Lower lobe of right lung (tissue), 2 donors: ENCODE results near the gene FAM171A2. TPM values are rescaled to one million over a fixed set of nuclear protein-coding genes. Genes with fewer than 3 reads are reported as not detected.
"Not testable (repeated sequence)": the region's sequence is repeated elsewhere in the genome, so short reads cannot be mapped to it uniquely, and the experiment has no call there.

ENCODE experiments used
- ATAC-seq, 2 donors: fragments of 200-7000 bp; cut with Tn5 transposase; one replicate each; pipeline ENCODE4 v1.9.1; 2020 to 2022; ENCODE audit warnings: mild to moderate bottlenecking in 2 of 2, moderate library complexity in 2 of 2
- DNase-seq: peaks from one replicate; pipeline ENCODE4 v3.0.0-alpha.2; 2020
- H3K27ac ChIP-seq: fragments of 200-600 bp; one replicate; pipeline ENCODE4 v1.8.0; 2022
- H3K27me3 ChIP-seq: fragments of 200-600 bp; one replicate; pipeline ENCODE4 v1.8.0; 2022; ENCODE audit warnings: low read depth
- H3K36me3 ChIP-seq: fragments of 200-600 bp; one replicate; pipeline ENCODE4 v1.8.0; 2022; ENCODE audit warnings: mild to moderate bottlenecking
- H3K4me1 ChIP-seq: fragments of 200-600 bp; one replicate; pipeline ENCODE4 v1.8.0; 2022
- H3K4me3 ChIP-seq: fragments of 200-600 bp; one replicate; pipeline ENCODE4 v1.8.0; 2022; ENCODE audit warnings: mild to moderate bottlenecking
- H3K9me3 ChIP-seq: fragments of 200-600 bp; one replicate; pipeline ENCODE4 v1.8.0; 2022
- intact Hi-C: fragments of 100-400 bp; cut with DNase I; formaldehyde crosslinking; loops from one replicate; pipeline ENCODE4 v1.11.0; 2022
- total RNA-seq: library from RNA; stranded (reverse); fragmentation: NEBNext Ultra II Directional; extraction: Animal tissue kit (Norgen Biotek cat#: 25700); gene quantifications from one replicate; pipeline ENCODE4 v1.2.1, GENCODE V29; 2021
- TF ChIP-seq, protein P1 (sequence below): fragments of 200-600 bp; IDR thresholded peaks from one replicate; pipeline ENCODE4 v1.8.0; 2022; ENCODE audit warnings: antibody characterized with exemption, mild to moderate bottlenecking
- donor health status: DM: no; HTN: yes; CAD: no; lungs with severe emphysema.

FAM171A2 gene
- total RNA-seq, 1 donor from 2014 or later = 1.2 TPM

DNA sequence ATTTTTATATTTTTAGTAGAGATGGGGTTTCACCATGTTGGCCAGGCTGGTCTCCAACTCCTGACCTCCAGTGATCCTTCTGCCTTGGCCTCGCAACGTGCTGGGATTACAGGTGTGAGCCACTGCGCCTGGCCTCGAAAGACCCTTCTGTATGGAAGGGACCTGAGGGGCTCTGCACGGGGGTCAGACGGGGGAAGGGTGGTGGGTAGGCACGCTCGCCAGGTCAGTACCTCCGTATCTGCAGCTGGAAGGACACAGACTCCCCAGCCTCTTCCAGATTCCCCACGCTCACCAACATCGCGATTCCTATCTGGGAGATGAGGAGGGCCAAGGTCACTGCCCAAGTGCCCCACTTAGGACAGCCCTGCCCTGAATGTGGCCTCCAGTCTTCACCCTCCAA lies 13.1 kb upstream of the FAM171A2 start:
- ATAC-seq (no peak), DNase-seq (no peak)
- Histone ChIP-seq H3K27ac (no peak overlapping the region), H3K27me3 (no peaks in the 10 kb centered on the region), H3K4me3 (no peak overlapping the region), H3K9me3 (no peaks in the 10 kb centered on the region), H3K36me3 (no peaks in the 10 kb centered on the region), H3K4me1 (peaks cover 8% of the 10 kb centered on the region)
- TF ChIP-seq, protein P1, sequence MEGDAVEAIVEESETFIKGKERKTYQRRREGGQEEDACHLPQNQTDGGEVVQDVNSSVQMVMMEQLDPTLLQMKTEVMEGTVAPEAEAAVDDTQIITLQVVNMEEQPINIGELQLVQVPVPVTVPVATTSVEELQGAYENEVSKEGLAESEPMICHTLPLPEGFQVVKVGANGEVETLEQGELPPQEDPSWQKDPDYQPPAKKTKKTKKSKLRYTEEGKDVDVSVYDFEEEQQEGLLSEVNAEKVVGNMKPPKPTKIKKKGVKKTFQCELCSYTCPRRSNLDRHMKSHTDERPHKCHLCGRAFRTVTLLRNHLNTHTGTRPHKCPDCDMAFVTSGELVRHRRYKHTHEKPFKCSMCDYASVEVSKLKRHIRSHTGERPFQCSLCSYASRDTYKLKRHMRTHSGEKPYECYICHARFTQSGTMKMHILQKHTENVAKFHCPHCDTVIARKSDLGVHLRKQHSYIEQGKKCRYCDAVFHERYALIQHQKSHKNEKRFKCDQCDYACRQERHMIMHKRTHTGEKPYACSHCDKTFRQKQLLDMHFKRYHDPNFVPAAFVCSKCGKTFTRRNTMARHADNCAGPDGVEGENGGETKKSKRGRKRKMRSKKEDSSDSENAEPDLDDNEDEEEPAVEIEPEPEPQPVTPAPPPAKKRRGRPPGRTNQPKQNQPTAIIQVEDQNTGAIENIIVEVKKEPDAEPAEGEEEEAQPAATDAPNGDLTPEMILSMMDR = no peak
- intact Hi-C loops = no loop called here

DNA sequence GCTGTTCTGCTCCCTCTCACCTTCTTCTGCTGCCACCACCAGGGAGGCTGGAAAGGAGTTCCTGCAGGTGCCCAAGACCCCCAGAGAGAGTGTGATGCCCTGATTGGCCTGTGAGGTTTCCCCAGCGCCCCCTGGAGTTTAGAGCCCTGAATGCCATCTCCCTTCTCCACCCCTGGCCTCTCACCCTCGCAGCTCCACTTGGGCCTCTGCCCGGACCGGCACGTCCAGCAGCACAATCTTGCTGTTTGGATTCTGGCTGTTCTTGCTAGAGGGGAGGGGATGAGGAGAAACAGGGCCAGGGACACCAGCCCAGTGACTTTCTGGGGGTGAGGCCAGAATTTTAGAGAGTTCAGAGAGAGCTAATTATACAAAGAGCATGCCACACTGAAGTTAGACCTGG lies 12.5 kb upstream of the FAM171A2 start:
- Histone ChIP-seq H3K4me1 (peaks cover 8% of the 10 kb centered on the region), H3K27ac (no peak overlapping the region), H3K9me3 (no peaks in the 10 kb centered on the region), H3K27me3 (no peaks in the 10 kb centered on the region), H3K4me3 (no peak overlapping the region), H3K36me3 (no peaks in the 10 kb centered on the region)
- peak; percentile 36 to 42 for ATAC-seq
- TF ChIP-seq, protein P1 = peak; percentile 30
- no peak for DNase-seq
- intact Hi-C loops = no loop called here

DNA sequence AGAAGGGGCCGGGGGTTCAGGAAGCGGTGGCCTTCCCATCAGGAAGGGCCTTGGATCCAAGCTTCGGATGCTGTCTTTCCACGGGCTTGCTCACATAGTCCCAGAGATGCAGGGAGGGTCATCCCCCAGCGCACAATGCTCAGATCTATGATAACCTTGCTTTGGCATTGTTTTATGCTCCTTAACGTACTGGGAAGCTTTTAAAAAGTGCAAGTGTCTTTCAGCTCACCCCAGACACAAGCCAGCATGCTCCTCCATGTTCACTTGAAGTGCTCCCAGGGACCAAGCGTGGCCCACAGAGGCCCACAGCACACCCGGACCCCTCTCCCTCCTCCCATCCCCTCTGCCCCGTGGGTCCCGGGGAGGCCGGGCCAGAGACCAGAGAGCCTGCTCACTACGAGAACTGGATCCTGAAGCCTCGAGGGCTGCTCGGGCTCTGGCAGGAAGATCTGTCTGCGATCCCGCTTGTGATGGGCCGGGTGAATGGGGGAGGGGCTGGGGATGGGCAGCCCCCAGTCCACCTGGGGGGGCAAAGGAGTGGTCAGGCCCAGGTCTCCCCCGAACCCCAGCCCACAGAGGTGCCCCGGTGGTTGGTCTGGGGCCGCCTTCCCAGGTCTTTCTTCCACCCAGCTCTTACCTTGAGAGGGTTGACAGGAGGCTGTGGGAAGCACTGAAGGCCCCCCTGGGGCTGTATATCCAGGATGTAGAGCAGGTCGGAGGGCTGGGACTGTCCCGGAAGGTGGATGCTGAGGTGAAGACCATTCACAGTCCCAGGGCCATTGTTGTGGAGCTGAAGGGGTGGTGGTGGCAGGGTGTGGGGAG lies 11.8 kb upstream of the FAM171A2 start:
- intact Hi-C loops = no loop called here
- no peaks in the 10 kb centered on the region for H3K27me3 ChIP-seq
- TF ChIP-seq, protein P1 = no peak
- ATAC-seq (peak in 1 of 2 donors; percentile 14), DNase-seq (no peak)
- H3K9me3 ChIP-seq = no peaks in the 10 kb centered on the region
- H3K27ac ChIP-seq = no peak overlapping the region
- no peaks in the 10 kb centered on the region for H3K36me3 ChIP-seq
- peaks cover 8% of the 10 kb centered on the region for H3K4me1 ChIP-seq
- H3K4me3 ChIP-seq = no peak overlapping the region

DNA sequence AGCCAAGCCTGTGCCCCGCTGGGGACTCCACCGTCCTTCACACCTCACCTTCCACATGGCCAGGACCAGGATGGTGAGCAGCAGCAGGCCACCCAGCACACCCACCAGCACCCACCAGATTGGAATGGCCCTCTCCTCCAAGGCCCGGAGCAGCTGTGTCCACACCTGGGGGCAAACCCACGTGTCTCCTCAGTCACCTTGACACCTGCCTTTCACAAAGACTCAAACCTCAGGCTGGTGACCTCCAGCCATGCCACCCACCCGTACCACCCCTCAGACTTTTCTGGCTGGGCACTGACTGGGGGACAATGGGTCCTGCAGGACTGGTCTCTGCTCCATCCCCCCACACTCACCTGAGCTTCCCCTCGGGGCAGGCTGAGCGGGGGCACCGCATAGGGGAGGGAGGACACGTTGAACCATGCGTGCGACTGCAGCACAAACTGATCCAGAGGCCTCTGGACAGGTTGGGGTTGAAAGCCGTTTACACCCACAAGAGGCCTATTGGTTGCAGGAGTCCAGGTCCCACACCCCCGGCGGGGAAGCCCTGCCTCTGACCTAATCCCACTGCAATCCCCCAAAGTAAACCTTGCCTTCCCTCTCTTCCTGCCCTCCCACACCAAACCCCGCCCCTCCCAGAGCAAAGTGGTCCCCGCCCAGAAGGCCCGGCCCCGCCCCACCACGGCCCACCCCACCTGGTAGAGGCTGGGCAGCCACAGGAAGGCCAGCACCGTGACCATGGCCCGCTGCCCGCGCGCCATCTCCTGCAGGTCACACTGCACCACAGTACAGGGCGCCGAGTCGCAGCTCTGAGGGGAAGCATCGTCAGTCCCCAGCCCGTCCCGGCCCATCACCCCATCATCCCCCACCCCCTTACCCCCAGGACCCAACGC lies 10.9 kb upstream of the FAM171A2 start:
- no peaks in the 10 kb centered on the region for H3K36me3 ChIP-seq
- no peak overlapping the region for H3K27ac ChIP-seq
- H3K4me1 ChIP-seq = peaks cover 8% of the 10 kb centered on the region
- intact Hi-C loops = no loop called here
- no peak overlapping the region for H3K4me3 ChIP-seq
- no peaks in the 10 kb centered on the region for H3K9me3 ChIP-seq
- peak; percentile 59 to 61 for ATAC-seq
- TF ChIP-seq, protein P1 = no peak
- no peak for DNase-seq
- H3K27me3 ChIP-seq = peaks cover 8% of the 10 kb centered on the region

DNA sequence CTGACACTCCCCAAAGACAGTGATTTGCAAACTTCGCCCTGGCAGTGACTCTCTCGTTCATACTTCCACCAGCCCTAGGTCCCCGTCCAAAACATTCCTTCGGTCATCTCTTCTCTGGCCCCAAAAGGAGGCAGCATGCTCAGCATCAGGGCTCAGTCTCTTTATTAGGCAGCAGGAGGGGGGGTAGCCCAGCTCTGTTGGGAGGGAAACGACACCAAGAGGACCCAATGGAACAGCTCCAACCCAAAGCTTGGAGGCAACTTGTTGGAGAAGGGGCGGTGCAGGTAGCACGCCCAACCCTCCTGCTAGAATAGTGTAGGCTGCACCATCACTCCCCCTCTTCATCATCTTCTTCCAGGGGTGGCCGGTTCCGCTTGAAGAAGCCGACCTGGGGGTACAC lies 8.4 kb upstream of the FAM171A2 start:
- ATAC-seq = no peak
- Histone ChIP-seq H3K27me3 (peaks cover 8% of the 10 kb centered on the region), H3K9me3 (no peaks in the 10 kb centered on the region), H3K4me1 (peaks cover 8% of the 10 kb centered on the region), H3K36me3 (no peaks in the 10 kb centered on the region), H3K4me3 (no peak overlapping the region), H3K27ac (no peak overlapping the region)
- TF ChIP-seq, protein P1 = no peak
- DNase-seq = no peak
- intact Hi-C loops = no loop called here

DNA sequence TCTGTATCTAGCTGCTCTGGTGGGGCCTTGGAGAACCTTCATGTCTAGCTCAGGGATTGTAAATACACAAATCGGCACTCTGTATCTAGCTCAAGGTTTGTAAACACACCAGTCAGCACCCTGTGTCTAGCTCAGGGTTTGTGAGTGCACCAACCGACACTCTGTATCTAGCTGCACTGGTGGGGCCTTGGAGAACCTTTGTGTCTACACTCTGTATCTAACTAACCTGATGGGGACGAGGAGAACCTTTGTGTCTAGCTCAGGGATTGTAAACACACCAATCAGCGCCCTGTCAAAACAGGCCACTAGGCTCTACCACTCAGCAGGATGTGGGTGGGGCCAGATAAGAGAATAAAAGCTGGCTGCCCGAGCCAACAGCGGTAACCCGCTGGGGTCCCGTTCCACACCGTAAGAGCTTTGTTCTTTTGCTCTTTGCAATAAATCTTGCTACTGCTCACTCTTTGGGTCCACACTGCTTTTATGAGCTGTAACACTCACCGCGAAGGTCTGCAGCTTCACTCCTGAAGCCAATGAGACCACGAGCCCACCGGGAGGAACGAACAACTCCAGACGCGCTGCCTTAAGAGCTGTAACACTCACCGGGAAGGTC lies 5.9 kb upstream of the FAM171A2 start:
- H3K4me3 ChIP-seq, H3K36me3 ChIP-seq, H3K4me1 ChIP-seq, DNase-seq, H3K27ac ChIP-seq, intact Hi-C loops, H3K27me3 ChIP-seq, H3K9me3 ChIP-seq, ATAC-seq: not testable (repeated sequence)

DNA sequence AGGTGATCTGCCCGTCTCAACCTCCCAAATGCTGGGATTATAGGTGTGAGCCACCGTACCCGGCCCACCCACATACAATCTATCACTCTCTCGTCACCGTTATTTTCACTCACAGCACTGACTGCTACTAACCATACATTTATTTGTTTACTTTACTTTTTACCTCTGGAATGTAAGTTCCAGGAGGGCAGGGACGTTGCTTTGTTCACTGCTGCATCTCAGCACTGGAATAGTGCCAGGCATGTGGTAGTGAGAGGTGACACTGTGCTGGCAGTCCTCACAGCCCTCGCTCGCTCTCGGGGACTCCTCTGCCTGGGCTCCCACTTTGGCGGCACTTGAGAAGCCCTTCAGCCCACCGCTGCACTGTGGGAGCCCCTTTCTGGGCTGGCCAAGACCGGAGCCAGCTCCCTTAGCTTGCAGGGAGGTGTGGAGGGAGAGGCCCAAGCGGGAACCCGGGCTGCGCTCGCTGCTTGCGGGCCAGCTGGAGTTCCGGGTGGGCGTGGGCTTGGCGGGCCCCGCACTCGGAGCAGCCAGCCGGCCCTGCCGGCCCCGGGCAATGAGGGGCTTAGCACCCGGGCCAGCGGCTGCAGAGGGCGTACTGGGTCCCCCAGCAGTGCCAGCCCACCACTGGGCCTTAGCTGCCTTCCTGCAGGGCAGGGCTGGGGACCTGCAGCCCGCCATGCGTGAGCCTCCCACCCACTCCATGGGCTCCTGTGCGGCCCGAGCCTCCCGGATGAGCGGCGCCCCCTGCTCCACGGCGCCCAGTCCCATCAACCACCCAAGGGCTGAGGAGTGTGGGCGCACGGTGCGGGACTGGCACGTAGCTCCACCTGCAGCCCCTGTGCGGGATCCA lies 5.0 kb upstream of the FAM171A2 start:
- H3K27me3 ChIP-seq, H3K4me1 ChIP-seq, H3K36me3 ChIP-seq, intact Hi-C loops, H3K4me3 ChIP-seq, DNase-seq, H3K9me3 ChIP-seq, ATAC-seq, H3K27ac ChIP-seq: not testable (repeated sequence)
